Measurements from ENCODE around the gene CASK. TPM values are rescaled to one million over a fixed set of nuclear protein-coding genes. Genes with fewer than 3 reads are reported as not detected.

CASK gene
- total RNA-seq, 4 donors from 2014 or later, result 34.3 to 52.8 (median 40.7) TPM

- Histone ChIP-seq H3K4me1 (peaks cover 0 to 13% (median 0%) of the 10 kb centered on the region in 4 donors), H3K4me3 (peak overlapping the region; percentile 35 to 66 (median 54)), H3K27ac (peak overlapping the region; percentile 53 to 89 (median 82)), H3K9me3 (no peaks in the 10 kb centered on the region), H3K27me3 (no peaks in the 10 kb centered on the region), H3K36me3 (no peaks in the 10 kb centered on the region)
- TF ChIP-seq EP300 (IDR thresholded peaks at IDR 0.05), result no peak
- WGBS, 2 donors, result 0 to 49% methylated on average over 4 to 21 of the region's 48 CpGs
- peak in 1 of 2 donors; percentile 4 for DNase-seq (ENCODE audit: low spot score in 2 of 2)
Observed at GRCh38 chrX:41922431-41923151, 763 bp downstream of the CASK start.

GRCh38 chrX:41921492-41922430, 1.6 kb downstream of the CASK start:
- WGBS, 2 donors, result 0 to 39% methylated on average over 13 of the region's 13 CpGs
- H3K4me3 ChIP-seq, result peak overlapping the region; percentile 35 to 66 (median 54)
- peak overlapping the region in 2 of 4 donors; percentile 84 to 89 for H3K27ac ChIP-seq
- H3K4me1 ChIP-seq, result peaks cover 0 to 13% (median 0%) of the 10 kb centered on the region in 4 donors
- H3K27me3 ChIP-seq, result no peaks in the 10 kb centered on the region
- peak in 1 of 2 donors; percentile 4 for DNase-seq (ENCODE audit: low spot score in 2 of 2)
- no peaks in the 10 kb centered on the region for H3K9me3 ChIP-seq
- H3K36me3 ChIP-seq, result no peaks in the 10 kb centered on the region
- no peak for TF ChIP-seq POLR2A (IDR thresholded peaks at IDR 0.05)
- no peak for TF ChIP-seq CTCF (IDR thresholded peaks at IDR 0.05)
- TF ChIP-seq EP300 (IDR thresholded peaks at IDR 0.05), result peak in 1 of 2 donors; percentile 20

GRCh38 chrX:41919870-41920269, 3.5 kb downstream of the CASK start:
- WGBS, 2 donors, result 74 to 82% methylated on average over 2 of the region's 2 CpGs
- Histone ChIP-seq H3K4me1 (peaks cover 0 to 13% (median 0%) of the 10 kb centered on the region in 4 donors), H3K27ac (no peak overlapping the region), H3K36me3 (no peaks in the 10 kb centered on the region), H3K27me3 (no peaks in the 10 kb centered on the region), H3K9me3 (no peaks in the 10 kb centered on the region), H3K4me3 (no peak overlapping the region)
- no peak for DNase-seq (ENCODE audit: low spot score in 2 of 2)
- TF ChIP-seq POLR2A (IDR thresholded peaks at IDR 0.05), result no peak
- no peak for TF ChIP-seq EP300 (IDR thresholded peaks at IDR 0.05)
- TF ChIP-seq CTCF (IDR thresholded peaks at IDR 0.05), result no peak

- no peak for TF ChIP-seq POLR2A (IDR thresholded peaks at IDR 0.05)
- TF ChIP-seq CTCF (IDR thresholded peaks at IDR 0.05), result no peak
- TF ChIP-seq EP300 (IDR thresholded peaks at IDR 0.05), result no peak
- WGBS, 2 donors, result 73 to 86% methylated on average over 5 of the region's 5 CpGs
- Histone ChIP-seq H3K36me3 (no peaks in the 10 kb centered on the region), H3K9me3 (no peaks in the 10 kb centered on the region), H3K4me1 (peaks cover 0 to 13% (median 0%) of the 10 kb centered on the region in 4 donors), H3K27me3 (no peaks in the 10 kb centered on the region), H3K27ac (no peak overlapping the region), H3K4me3 (no peak overlapping the region)
- no peak for DNase-seq (ENCODE audit: low spot score in 2 of 2)
Observed at GRCh38 chrX:41917517-41917916, 5.8 kb downstream of the CASK start.

- no peak overlapping the region for H3K4me3 ChIP-seq
- no peaks in the 10 kb centered on the region for H3K36me3 ChIP-seq
- 52 to 63% methylated on average over 1 of the region's 1 CpG for WGBS, 2 donors
- no peak for DNase-seq (ENCODE audit: low spot score in 2 of 2)
- TF ChIP-seq CTCF (IDR thresholded peaks at IDR 0.05), result no peak
- no peak for TF ChIP-seq EP300 (IDR thresholded peaks at IDR 0.05)
- no peak for TF ChIP-seq POLR2A (IDR thresholded peaks at IDR 0.05)
- no peaks in the 10 kb centered on the region for H3K4me1 ChIP-seq
- H3K9me3 ChIP-seq, result no peaks in the 10 kb centered on the region
- H3K27me3 ChIP-seq, result no peaks in the 10 kb centered on the region
- H3K27ac ChIP-seq, result no peak overlapping the region
Observed at GRCh38 chrX:41913476-41913875, 9.9 kb downstream of the CASK start.

All from tibial nerve (tissue), 4 donors.